ENCODE results near the gene GPC5.
"Not testable (repeated sequence)": the region's sequence is repeated elsewhere in the genome, so short reads cannot be mapped to it uniquely, and the experiment has no call there.

The GPC5 gene

DNA sequence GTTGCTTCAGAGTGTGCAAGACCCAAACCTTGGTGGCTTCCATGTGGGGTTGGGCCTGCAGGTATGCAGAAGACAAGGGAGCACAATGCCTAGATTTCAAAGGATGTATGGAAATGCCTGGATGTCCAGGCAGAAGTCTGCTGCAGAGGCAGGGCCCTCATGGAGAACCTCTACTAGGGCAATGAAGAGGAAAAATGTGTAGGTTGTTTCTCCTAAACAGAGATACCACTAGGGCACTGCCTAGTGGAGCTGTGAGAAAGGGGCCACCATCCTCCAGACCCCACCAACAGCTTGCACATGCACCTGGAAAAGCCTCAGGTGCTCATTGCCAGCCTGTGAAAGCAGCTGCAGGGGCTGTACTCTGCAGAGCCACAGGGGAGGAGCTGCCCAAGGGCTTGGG, 1295.6 kb downstream of the GPC5 start:
- no peak for DNase-seq (ENCODE audit: low read depth in 2 of 3, low spot score in 2 of 3)

DNA sequence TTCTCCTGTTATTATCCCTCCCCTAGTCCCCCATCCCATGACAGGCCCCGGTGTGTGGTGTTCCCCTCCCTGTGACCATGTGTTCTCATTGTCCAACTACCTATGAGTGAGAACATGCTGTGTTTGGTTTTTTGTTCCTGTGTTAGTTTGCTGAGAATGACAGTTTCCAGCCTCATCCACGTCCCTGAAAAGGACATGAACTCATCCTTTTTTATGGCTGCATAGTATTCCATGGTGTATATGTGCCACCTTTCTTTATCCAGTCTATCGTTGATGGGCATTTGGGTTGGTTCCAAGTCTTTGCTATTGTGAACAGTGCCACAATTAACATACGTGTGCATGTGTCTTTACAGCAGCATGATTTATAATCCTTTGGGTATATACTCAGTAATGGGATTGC, 1297.4 kb downstream of the GPC5 start:
- not testable (repeated sequence) for DNase-seq (ENCODE audit: low read depth in 2 of 3, low spot score in 2 of 3)

DNA sequence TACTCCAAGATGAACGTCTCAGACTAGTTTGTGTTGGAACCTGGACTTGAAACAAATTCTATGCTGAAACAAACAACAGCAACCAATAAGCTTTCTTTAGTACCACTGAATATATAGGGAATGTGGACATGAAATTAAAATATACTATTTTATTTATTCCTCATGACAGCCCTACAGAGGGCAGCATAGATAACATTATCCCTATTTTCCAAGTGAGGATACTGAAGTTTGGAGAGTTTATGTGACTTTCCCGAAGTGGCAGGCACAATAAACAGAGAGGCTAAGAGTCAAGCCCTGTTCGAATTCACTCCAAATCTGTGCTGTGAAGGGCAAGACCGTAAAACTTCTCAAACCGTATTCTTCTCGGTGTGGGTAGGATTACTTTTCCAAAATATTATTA, 1318.3 kb downstream of the GPC5 start:
- no peak for DNase-seq (ENCODE audit: low read depth in 2 of 3, low spot score in 2 of 3)

DNA sequence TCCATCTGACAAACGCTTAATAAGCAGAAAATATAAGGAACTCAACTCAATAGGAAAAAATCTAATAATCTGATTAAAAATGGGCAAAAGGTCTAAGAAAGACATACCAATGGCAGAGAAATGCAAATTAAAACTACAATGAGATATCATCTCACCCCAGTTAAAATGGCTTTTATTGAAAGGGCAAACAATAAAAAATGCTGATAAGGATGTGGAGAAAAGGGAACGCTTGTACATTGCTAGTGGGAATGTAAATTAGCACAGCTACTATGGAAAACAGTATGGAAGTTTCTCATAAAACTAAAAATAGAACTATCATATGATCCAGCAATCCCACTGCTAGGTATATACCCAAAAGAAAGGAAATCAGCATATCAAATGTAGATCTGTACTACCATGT, 1319.4 kb downstream of the GPC5 start:
- no peak for DNase-seq (ENCODE audit: low read depth in 2 of 3, low spot score in 2 of 3)

DNA sequence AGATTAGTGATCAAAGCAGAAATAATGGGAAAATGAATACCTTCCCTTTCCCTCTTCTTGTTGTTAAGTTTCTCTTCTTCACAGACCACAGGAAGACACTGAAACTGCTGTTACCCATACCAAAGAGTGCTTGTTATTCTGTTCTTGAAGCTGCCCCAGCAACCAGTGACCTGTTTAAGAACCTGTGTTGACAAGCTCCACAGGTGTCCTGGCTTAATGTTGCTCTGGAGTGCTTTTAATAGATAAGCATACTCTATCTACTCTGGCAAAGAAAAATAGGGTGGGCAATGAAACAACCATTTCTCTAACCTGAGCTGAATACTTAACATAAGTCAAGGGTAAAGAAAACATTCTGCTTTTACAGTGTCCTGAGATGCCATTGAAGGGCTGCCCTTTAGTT, 1321.4 kb downstream of the GPC5 start:
- no peak for DNase-seq (ENCODE audit: low read depth in 2 of 3, low spot score in 2 of 3)

DNA sequence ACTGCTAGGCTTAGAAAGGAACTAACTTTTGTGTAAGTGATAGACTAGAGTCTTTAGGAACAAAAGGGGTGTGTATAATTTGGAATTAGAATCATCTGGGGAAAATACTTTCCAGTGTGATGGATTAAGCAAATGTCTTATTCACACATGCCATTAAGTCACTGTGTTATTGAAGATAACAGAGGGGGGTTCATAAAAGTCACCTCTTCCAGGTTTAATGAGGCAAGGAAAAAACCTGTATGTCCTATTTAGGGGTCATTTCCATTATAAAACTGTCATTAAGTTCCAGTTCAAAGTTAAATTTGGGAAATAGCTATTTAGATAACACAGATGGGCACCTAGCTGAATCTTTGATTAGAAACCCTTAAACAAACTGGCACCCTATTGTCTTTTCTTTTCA, 1323.2 kb downstream of the GPC5 start:
- no peak for DNase-seq (ENCODE audit: low read depth in 2 of 3, low spot score in 2 of 3)

DNA sequence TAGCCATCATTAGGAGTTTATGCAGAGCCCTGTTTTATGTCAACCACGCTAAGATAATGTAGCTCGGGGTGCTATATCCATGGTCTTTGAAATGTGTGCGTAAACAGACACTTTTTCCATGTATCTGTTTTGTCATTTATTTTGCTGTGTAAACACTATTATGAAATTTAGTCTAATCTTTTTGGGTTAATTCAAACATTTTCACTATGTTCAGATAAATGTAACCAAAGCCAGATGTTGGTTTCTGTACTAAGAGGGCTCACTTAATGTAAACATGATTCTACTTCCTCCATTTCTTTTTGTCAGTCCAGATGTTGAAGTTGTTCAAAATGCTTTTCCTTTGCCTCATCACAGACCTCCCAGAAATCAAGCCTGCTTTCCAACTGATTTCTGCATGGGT, 1328.7 kb downstream of the GPC5 start:
- DNase-seq (ENCODE audit: low read depth in 2 of 3, low spot score in 2 of 3), result no peak

DNA sequence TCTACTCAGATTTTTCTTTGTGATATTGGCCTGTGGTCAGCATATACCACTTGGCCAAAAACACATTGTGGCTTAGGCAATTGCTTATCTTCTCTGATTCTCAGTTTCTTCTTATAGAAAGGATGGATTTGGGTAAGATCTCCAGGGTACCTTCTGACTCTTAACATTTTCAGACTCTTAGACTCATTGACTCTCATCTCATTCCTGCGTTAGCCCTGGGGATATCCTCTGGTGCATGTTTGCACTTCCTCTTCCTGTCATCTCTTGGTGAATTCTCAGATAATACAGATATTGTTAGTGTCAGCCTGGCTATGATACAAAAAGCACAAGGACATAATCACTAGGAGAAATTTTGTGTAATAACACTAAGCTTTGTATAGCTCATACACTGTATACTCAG, 1335.6 kb downstream of the GPC5 start:
- no peak for DNase-seq (ENCODE audit: low read depth in 2 of 3, low spot score in 2 of 3)

DNA sequence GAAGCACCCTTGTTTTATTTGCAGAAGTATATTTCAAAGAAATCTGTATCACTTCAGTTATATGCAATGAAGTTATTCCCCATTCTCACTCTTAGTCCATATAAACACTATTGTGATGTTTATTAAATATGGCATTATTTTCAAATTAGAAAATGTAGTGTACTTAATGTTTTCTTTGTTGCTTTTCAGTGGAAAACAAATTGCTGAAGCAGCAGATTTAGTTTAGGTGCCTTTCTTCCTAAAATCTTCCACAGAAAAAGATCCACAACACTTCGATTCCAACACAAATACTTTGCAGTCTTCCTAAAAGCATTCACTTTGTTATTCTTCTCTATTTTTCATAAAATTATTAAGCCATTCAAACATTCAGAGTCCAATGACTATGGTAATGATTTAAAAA, 1336.1 kb downstream of the GPC5 start:
- no peak for DNase-seq (ENCODE audit: low read depth in 2 of 3, low spot score in 2 of 3)

DNA sequence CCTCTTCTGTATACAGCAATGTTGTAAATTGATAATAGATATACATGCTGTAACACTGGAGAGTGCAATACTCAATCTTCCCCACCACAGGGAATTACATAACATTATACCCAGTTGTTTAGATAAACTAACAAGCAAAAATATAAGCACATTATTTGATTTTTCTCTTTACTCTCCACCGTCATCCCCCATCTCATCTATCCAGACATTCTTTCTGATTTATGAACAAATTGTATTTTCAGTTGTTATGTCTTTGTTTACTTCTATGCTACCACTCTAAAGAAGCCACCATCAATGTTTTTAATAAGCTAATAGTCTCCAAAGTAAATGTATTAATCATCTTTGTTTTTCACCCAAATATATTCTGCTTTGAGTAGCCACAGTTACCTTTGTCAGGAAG, 1337.5 kb downstream of the GPC5 start:
- no peak for DNase-seq (ENCODE audit: low read depth in 2 of 3, low spot score in 2 of 3)

DNA sequence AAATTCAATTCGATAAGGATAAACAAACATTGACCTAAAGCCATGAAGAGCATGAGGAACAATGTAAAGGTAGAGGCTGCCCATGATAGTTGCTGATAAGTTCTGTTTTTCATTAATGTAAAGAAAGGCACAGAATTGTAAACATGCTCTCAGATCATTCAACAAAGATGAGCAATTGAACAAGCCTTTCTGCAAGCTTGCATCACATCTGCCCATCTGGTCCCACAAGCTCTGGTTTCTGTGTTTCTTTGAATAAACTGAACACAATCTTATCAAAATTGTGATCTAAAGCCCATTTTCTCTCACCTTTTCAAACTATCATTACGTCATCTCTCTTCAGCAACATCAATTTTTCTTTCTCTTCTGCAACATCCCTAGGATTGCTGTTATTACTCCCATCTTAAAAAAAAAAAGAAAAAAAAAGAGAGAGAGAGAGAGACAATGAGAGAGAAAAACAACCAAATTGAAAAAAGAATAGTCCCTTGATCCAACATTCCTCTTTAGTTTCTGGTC, 1340.9 kb downstream of the GPC5 start:
- no peak for DNase-seq (ENCODE audit: low read depth in 2 of 3, low spot score in 2 of 3)

DNA sequence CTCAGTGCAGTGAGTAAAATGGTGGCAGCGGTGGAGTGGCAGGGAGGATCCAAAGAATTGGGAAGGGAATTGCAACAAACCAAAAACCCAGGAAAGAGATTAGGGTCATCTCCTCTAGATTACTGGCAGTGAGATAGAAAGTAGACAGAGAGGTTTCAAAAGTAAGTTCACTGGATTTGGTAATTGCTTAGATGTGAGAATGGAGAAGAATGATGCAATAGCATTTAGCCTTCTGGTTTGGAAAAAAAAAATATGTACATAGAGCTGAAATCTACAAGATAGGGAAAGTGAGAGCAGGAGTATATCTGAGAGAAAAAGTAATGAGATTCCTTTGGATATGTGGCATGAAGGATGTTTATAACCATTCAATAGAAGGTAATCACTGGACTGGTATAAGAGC, 1345.6 kb downstream of the GPC5 start:
- no peak for DNase-seq (ENCODE audit: low read depth in 2 of 3, low spot score in 2 of 3)

DNA sequence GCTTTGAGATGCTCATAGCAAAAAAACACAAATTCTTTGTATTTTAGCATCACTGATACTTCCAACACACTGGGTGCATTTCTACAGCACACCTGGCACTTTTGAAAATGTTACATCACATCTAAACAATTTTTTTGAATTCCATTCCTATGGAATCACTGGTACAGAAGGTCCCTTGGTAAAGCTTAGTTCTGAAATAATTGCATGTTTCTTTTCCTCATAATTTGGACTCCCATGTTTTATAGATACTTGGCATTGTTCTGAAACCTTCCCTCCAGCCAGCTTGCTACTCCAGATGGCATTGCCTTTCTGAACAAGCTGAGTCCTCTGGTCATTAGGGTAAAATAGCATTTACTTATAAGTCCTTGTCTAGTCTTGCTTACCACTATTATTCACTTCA, 1346.8 kb downstream of the GPC5 start:
- DNase-seq (ENCODE audit: low read depth in 2 of 3, low spot score in 2 of 3), result no peak

DNA sequence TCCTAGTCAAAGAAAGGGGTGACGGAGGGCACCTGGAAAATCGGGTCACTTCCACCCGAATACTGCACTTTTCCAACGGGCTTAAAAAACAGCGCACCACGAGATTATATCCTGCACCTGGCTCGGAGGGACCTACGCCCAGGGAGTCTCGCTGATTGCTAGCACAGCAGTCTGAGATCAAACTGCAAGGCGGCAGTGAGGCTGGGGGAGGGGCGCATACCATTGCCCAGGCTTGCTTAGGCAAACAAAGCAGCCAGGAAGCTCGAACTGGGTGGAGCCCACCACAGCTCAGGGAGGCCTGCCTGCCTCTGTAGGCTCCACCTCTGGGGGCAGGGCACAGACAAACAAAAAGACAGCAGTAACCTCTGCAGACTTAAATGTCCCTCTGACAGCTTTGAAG, 1354.3 kb downstream of the GPC5 start:
- not testable (repeated sequence) for DNase-seq (ENCODE audit: low read depth in 2 of 3, low spot score in 2 of 3)

DNA sequence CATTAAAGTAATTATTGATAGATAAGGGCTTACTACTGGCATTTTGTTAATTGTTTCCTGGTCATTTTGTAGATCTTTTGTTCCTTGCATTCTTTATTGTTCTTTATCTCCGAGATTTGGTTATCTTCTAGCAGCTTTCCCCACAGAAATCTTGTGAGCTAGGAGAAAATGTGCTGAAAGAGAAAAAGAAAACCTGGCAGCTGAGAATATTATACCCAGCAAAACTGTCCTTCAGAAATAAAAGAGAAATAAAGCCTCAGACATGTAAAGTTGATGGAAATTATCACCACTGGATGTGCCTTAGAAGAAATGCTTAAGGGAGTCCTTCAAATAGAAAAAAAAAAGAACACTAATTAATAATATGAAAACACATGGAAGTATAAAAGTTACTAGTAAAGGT, 1363.3 kb downstream of the GPC5 start:
- no peak for DNase-seq (ENCODE audit: low read depth in 2 of 3, low spot score in 2 of 3)

DNA sequence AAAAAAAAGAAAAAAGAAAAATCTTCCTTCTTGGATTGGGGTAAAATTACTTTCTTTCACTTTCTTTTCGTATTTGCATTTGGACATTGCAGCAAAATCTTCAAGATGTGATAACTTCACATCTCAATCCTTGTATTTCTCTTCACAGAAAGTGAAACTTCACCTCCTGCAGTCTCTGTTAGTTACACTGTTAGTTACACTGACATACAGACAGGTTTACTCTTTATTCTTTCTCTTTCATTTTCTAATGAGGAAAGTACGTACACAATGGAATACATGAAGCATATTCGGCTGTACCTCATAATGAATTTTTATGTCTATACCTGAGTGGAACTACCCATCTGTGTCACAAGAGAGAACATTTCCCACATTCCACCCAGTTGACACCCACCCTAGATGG, 1369.0 kb downstream of the GPC5 start:
- no peak for DNase-seq (ENCODE audit: low read depth in 2 of 3, low spot score in 2 of 3)

DNA sequence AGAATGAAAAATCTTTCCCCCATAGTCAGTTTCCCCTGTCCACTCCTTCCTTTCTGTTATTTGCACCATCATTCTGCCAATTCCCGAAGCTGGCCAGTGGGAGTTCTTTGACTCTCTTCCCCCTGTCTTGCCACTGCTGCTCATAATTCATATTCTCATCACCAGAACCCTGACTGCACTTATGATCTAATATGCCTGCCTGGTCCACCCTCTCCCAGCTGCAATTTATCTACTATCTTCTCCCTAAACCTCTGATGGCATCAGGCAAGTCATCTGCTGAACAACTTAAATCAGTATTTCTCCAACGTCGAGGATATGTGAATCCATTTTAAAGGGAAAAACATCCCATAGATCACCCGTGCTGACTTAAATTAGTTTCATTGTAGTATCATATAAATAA, 1370.2 kb downstream of the GPC5 start:
- DNase-seq (ENCODE audit: low read depth in 2 of 3, low spot score in 2 of 3), result no peak

DNA sequence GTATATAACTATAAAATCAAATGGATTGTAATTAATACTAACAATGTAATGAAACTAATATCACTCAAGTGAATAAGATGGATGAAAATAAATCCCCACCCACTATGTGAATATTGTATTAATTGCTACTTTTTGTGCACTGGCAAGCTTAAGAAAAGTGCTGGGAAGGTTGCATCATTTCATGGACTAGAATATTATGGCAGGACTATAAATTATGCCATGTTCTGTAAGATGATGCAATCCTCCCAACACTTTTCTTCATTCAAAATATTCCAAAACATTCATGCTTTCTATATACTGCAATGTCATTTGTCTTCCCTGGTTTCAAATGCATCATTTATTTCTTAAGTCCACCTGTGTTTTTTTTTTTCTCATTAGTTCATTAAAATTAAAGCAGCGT, 1370.6 kb downstream of the GPC5 start:
- no peak for DNase-seq (ENCODE audit: low read depth in 2 of 3, low spot score in 2 of 3)

DNA sequence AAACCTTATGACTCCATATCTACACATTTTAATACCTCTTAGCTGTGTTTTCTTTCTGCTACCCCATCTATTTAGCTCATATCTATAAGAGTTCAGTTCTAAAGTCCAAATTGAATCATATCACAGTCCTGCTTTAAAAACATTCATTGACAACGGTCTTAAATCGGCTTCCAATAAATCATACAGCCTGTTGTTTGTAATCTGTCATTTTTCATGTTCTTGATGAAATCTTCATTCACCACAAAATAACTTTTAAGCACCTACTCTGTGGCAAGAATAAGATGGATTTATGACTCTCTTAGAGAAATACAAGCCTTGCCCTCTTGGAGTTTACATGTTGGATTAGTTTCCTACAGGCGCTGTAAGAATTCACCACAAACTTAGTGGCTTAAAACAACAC, 1377.2 kb downstream of the GPC5 start:
- no peak for DNase-seq (ENCODE audit: low read depth in 2 of 3, low spot score in 2 of 3)

DNA sequence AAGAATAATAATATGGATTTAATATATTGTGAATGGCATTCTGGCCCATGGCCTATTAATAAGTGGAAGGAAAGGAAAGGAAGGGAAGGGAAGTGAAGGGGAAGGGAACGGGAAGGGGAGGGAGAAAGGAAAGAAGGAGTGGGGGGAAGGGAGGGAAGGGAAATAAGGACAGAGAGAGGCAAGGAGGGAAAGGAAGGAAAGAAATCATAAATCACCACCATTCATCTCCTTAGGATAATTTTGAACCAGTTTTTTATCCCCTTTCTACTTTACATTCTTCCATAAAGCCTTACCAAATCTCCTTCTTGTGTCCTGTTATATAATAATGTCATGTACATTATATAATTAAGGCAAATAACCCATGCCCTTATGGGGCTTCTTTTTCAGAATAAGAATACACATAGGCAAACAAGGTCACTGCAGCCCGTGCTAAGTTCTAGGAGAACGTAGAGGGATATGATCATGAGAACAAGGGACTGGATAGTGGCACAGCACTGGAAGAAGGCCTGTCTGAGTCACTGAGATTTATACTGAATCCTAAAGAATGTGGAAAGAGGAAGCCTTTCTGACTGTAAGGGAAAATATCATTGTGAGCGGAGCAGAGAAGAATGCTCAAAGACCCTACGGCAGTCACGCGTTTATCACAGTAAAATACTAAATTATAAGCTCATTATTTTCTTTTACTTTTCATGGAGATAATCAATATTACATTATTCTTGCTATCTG, 1383.7 kb downstream of the GPC5 start:
- DNase-seq (ENCODE audit: low read depth in 2 of 3, low spot score in 2 of 3), result no peak

DNA sequence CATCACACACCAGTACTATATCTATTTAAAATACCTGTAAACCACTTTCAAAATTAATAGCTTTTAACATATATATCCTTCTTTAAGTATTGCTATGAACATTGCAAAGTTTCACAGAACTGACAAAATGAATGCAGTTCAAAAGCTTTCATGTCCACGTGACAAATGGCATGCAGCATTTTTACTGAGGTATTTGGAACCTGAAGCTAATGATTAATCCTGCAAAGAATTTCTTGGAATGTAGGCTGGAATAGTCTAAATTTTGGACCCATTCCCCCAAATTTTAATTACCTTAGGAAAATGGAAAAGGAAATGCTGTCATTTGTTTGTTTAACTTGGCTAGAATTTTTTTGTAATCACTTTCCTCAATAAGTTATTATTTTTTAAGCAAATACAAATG, 1404.4 kb downstream of the GPC5 start:
- DNase-seq (ENCODE audit: low read depth in 2 of 3, low spot score in 2 of 3), result no peak

DNA sequence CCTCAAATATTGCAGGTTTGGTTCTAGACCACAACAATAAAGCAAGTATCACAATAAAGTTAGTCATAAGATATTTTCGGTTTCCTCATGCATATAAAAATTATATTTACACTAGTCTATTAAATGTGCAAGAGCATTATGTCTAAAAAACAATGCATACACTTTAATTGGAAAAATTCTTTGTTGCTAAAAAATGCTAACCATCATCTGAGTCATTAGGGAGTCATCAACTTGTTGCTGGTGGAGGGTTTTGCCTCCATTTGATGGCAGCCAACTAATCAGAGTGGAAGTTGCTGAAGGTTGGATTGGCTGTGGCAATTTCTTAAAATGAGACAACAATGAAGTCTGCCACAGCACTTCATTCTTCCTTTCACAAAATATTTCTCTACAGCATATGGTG, 1405.9 kb downstream of the GPC5 start:
- no peak for DNase-seq (ENCODE audit: low read depth in 2 of 3, low spot score in 2 of 3)

DNA sequence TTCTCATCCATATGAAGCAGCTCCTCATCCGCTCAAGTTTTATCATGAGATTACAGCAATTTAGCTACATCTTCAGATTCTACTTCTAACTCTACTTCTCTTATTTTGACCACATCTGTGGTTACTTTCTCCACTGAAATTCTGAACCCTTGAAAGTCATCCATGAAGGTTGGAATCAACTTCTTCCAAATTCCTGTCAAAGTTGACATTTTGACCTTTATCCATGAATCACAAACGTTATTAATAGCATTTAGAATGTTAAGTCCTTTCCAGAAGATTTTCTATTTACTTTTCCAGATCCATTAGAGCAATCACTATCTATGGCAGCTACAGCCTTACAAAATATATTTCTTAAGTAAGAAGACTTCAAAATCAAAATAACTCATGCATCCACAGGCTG, 1406.5 kb downstream of the GPC5 start:
- DNase-seq (ENCODE audit: low read depth in 2 of 3, low spot score in 2 of 3), result no peak

DNA sequence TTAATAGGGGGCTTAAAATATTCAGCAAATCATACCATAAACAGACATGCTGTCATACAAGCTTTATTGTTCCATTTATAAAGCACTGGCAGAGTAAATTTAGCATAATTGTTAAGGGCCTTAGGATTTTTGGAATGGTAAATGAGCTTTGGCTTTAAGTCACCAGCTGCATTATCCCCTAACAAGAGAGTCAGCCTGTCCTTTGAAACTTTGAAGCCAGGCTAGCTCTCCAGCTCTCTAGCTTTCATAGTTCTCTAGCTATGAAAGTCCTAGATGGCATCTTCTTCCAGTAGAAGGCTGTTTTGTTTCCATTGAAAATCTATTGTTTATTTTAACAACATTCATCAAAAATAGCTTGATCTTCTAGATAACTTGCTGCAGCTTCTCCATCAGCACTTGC, 1407.3 kb downstream of the GPC5 start:
- DNase-seq (ENCODE audit: low read depth in 2 of 3, low spot score in 2 of 3), result no peak

All from activated CD8-positive, alpha-beta memory T cell treated with anti-CD3 and anti-CD28 coated beads for 48 hours (primary cell).